GM12878 (cell line): ENCODE results near the gene ADAMTS17. TPM values are rescaled to one million over a fixed set of nuclear protein-coding genes. Genes with fewer than 3 reads are reported as not detected.

Source experiments
- ATAC-seq: fragments of 200-7000 bp; cut with Tn5 transposase; 3 replicates; pipeline ENCODE4 v1.9.1; 2020; ENCODE audit warnings: mild to moderate bottlenecking, moderate library complexity
- BruUV-seq: library from RNA; stranded (reverse); fragments of 400-500 nt; replicated peaks from 2 replicates; lab custom pipeline; 2021; lab: Mats Ljungman, UMichigan
- CTCF ChIA-PET: fragments of 300-600 bp; sonication (Branson Sonifier 250); formaldehyde crosslinking; extraction: SDS; loops from one replicate; lab custom pipeline; 2021; ENCODE audit warnings: inconsistent platforms; lab: Yijun Ruan, JAX
- POLR2A ChIA-PET: fragments of 350-600 bp; formaldehyde crosslinking; extraction: SDS; loops from one replicate; lab custom pipeline; 2021; ENCODE audit warnings: inconsistent platforms; lab: Charles Lee
- RAD21 ChIA-PET: fragments of 300-600 bp; sonication (Branson Sonifier 250); formaldehyde crosslinking; loops from one replicate; lab custom pipeline; 2023; ENCODE audit warnings: antibody characterized with exemption; ENCODE audit not compliant: unreplicated experiment; lab: Charles Lee
- SMC1A ChIA-PET: fragments of 300-600 bp; sonication (Branson Sonifier 250); formaldehyde crosslinking; loops from one replicate; lab custom pipeline; 2023; ENCODE audit not compliant: unreplicated experiment, uncharacterized antibody; lab: Charles Lee
- DNase-seq: peaks from one replicate; pipeline ENCODE4 v3.0.0-alpha.2; 2011; ENCODE audit warnings: low read depth, low spot score
- FAIRE-seq: peaks from 3 replicates; lab custom pipeline; 2011; peaks lifted over from hg19 to GRCh38; lab: Jason Lieb, UNC
- H2AFZ ChIP-seq: 2 replicates; pipeline ENCODE4 v1.6.0; 2011; ENCODE audit warnings: low read depth, low read length, control low read depth; ENCODE audit not compliant: control insufficient read depth
- H3K27ac ChIP-seq: 2 replicates; pipeline ENCODE4 v1.5.1; 2011; ENCODE audit warnings: control low read depth; ENCODE audit not compliant: control insufficient read depth, insufficient read depth
- H3K27me3 ChIP-seq, 2 experiments: replicated peaks in 1 of 2; 2 replicates each; pipeline versions ENCODE4 v1.6.0 to v1.6.1; 2011; ENCODE audit warnings: low read length in 1 of 2; ENCODE audit not compliant: control insufficient read depth in 2 of 2, insufficient read depth in 2 of 2
- H3K36me3 ChIP-seq, 2 experiments: 2 replicates each; pipeline ENCODE4 v1.5.1; 2011; ENCODE audit warnings: low read length in 1 of 2; ENCODE audit not compliant: control insufficient read depth in 2 of 2, insufficient read depth in 2 of 2
- H3K4me1 ChIP-seq: 2 replicates; pipeline ENCODE4 v1.6.1; 2011; ENCODE audit warnings: mild to moderate bottlenecking, low read length, moderate library complexity, mixed read lengths; ENCODE audit not compliant: control insufficient read depth, insufficient read depth
- H3K4me2 ChIP-seq: 2 replicates; pipeline ENCODE4 v1.6.0; 2011; ENCODE audit warnings: control low read depth; ENCODE audit not compliant: control insufficient read depth, insufficient read depth
- H3K4me3 ChIP-seq: fragments of 200-600 bp; sonication (generic); 2 replicates; pipeline ENCODE4 v1.5.1; 2016
- H3K79me2 ChIP-seq: 2 replicates; pipeline ENCODE4 v1.6.0; 2011; ENCODE audit warnings: low read length; ENCODE audit not compliant: control insufficient read depth, insufficient read depth
- H3K9ac ChIP-seq: 2 replicates; pipeline ENCODE4 v1.8.0; 2011; ENCODE audit warnings: low read length, control low read depth, mixed read lengths; ENCODE audit not compliant: control insufficient read depth, insufficient read depth
- H3K9me3 ChIP-seq: replicated peaks from 3 replicates; pipeline ENCODE4 v1.5.1; 2011; ENCODE audit warnings: mild to moderate bottlenecking, low read length; ENCODE audit not compliant: control insufficient read depth, insufficient read depth
- H4K20me1 ChIP-seq: 2 replicates; pipeline ENCODE4 v1.6.0; 2011; ENCODE audit not compliant: control insufficient read depth, insufficient read depth
- BACH1 ChIP-seq: fragments of 450-650 bp; IDR thresholded peaks from 2 replicates; pipeline ENCODE4 v1.6.1; 2017; ENCODE audit warnings: mild to moderate bottlenecking, borderline replicate concordance
- BRCA1 ChIP-seq: IDR thresholded peaks from 2 replicates; pipeline ENCODE4 v1.6.1; 2011; ENCODE audit warnings: low read depth, low read length, improper control_type of control experiment
- CREM ChIP-seq: IDR thresholded peaks from 2 replicates; pipeline ENCODE4 v1.6.1; 2014; ENCODE audit warnings: antibody characterized with exemption, low read depth
- E2F4 ChIP-seq: IDR thresholded peaks from 2 replicates; pipeline ENCODE4 v1.6.1; 2012; ENCODE audit warnings: low read depth, low read length, improper control_type of control experiment
- ETV6 ChIP-seq, 2 experiments: fragments of 450-650 bp in 1 of 2; IDR thresholded peaks in 1 of 2; conservative IDR thresholded peaks in 1 of 2; 2 replicates each; pipeline ENCODE4 v1.6.1; 2014; ENCODE audit warnings: antibody characterized with exemption in 1 of 2, borderline replicate concordance in 1 of 2, low read depth in 1 of 2, mild to moderate bottlenecking in 1 of 2, moderate library complexity in 1 of 2
- HDAC2 ChIP-seq: fragments of 200-600 bp; sonication (generic); IDR thresholded peaks from 2 replicates; pipeline ENCODE4 v1.6.1; 2017
- HDGF ChIP-seq: fragments of 450-650 bp; IDR thresholded peaks from 2 replicates; pipeline ENCODE4 v1.6.1; 2016; ENCODE audit warnings: antibody characterized with exemption
- IKZF2 ChIP-seq, 2 experiments: fragments of 450-650 bp; IDR thresholded peaks; 2 replicates each; pipeline ENCODE4 v1.6.1; 2017; ENCODE audit warnings: mild to moderate bottlenecking in 2 of 2, moderate library complexity in 2 of 2
- IRF3 ChIP-seq: fragments of 450-650 bp; IDR thresholded peaks from 2 replicates; pipeline ENCODE4 v1.6.1; 2014; ENCODE audit warnings: mild to moderate bottlenecking
- NFIC ChIP-seq: IDR thresholded peaks from 2 replicates; pipeline ENCODE4 v1.6.1; 2012; ENCODE audit warnings: low read depth, mild to moderate bottlenecking, inconsistent platforms, low read length, moderate library complexity
- NR2F1 ChIP-seq: fragments of 450-650 bp; conservative IDR thresholded peaks from 2 replicates; pipeline ENCODE4 v1.6.1; 2017; ENCODE audit warnings: mild to moderate bottlenecking
- PAX8 ChIP-seq: fragments of 450-650 bp; IDR thresholded peaks from 2 replicates; pipeline ENCODE4 v1.6.1; 2017; ENCODE audit warnings: mild to moderate bottlenecking, moderate library complexity
- SPI1 ChIP-seq: IDR thresholded peaks from 2 replicates; pipeline ENCODE4 v1.6.1; 2011; ENCODE audit warnings: low read depth, mild to moderate bottlenecking, low read length, moderate library complexity, borderline replicate concordance; ENCODE audit not compliant: insufficient read depth
- SUZ12 ChIP-seq: fragments of 200-600 bp; sonication (generic); IDR thresholded peaks from one replicate; pipeline ENCODE4 v1.6.1; 2018; ENCODE audit warnings: antibody characterized with exemption, mild to moderate bottlenecking; ENCODE audit not compliant: unreplicated experiment
- WGBS: methylation state at CpG from one replicate; pipeline ENCODE4 v1.1.6; 2016; ENCODE audit warnings: low lambda C conversion rate; ENCODE audit not compliant: insufficient replicate concordance, insufficient coverage; ENCODE audit errors: missing lambda C conversion rate; 5-methylcytosine and 5-hydroxymethylcytosine counted together
- in situ Hi-C: fragments of 300-500 bp; cut with MboI; formaldehyde crosslinking; loops from 9 replicates; pipeline ENCODE4 v1.14.3; 2018; ENCODE audit warnings: mixed read lengths
- intact Hi-C: fragments of 100-400 bp; cut with micrococcal nuclease; formaldehyde crosslinking; loops from one replicate; pipeline ENCODE4 v1.14.2; 2022; ENCODE audit not compliant: unreplicated experiment
- polyA plus RNA-seq, 11 experiments: library from polyadenylated mRNA; depleted of rRNA in 4 of 11; unstranded in 6 of 11; stranded (reverse) in 5 of 11; fragments of >200 nt; fragmentation: Nextera tagmentation in 4 of 11; fragmentation: Illumina TruSeq in 1 of 11; extraction: Ambion mirVana in 4 of 11; extraction: Trizol in 1 of 11; gene quantifications; 1 replicate in 1 of 11; 2 replicates in 10 of 11; pipeline versions ENCODE4 v1.2.1 to v1.2.3, GENCODE V29; 2011 to 2016; ENCODE audit warnings: inconsistent platforms in 2 of 11, missing spikeins in 2 of 11, low read depth in 1 of 11
- total RNA-seq, 4 experiments: library from RNA; depleted of rRNA in 3 of 4; stranded (reverse); fragments of >200 nt in 3 of 4; fragmentation: Illumina TruSeq in 1 of 4; extraction: Trizol in 1 of 4; gene quantifications; 2 replicates each; pipeline versions ENCODE4 v1.2.1 to v1.2.3, GENCODE V29; 2013 to 2021
- TF ChIP-seq, protein P1 (sequence below): fragments of 450-650 bp; IDR thresholded peaks from 2 replicates; pipeline ENCODE4 v1.6.1; 2017; ENCODE audit warnings: antibody characterized with exemption, mild to moderate bottlenecking, moderate library complexity
- TF ChIP-seq, protein P2 (sequence below), 3 experiments: IDR thresholded peaks in 2 of 3; conservative IDR thresholded peaks in 1 of 3; 2 replicates each; pipeline ENCODE4 v1.5.1; 2011; ENCODE audit warnings: low read depth in 3 of 3, low read length in 3 of 3, mild to moderate bottlenecking in 3 of 3, control low read depth in 2 of 3, moderate library complexity in 2 of 3, inconsistent platforms in 1 of 3, mixed read lengths in 1 of 3; ENCODE audit not compliant: control insufficient read depth in 2 of 3, insufficient read depth in 1 of 3; ENCODE audit errors: extremely low read depth in 1 of 3

Gene ADAMTS17
- total and polyA plus RNA-seq, 10 of the 15 experiments (the other 5 are each of a cell fraction or from before 2014, with no cell fraction given): 0.04 to 0.50 (median 0.10) TPM; not detected in 4

- TF ChIP-seq, protein P1, sequence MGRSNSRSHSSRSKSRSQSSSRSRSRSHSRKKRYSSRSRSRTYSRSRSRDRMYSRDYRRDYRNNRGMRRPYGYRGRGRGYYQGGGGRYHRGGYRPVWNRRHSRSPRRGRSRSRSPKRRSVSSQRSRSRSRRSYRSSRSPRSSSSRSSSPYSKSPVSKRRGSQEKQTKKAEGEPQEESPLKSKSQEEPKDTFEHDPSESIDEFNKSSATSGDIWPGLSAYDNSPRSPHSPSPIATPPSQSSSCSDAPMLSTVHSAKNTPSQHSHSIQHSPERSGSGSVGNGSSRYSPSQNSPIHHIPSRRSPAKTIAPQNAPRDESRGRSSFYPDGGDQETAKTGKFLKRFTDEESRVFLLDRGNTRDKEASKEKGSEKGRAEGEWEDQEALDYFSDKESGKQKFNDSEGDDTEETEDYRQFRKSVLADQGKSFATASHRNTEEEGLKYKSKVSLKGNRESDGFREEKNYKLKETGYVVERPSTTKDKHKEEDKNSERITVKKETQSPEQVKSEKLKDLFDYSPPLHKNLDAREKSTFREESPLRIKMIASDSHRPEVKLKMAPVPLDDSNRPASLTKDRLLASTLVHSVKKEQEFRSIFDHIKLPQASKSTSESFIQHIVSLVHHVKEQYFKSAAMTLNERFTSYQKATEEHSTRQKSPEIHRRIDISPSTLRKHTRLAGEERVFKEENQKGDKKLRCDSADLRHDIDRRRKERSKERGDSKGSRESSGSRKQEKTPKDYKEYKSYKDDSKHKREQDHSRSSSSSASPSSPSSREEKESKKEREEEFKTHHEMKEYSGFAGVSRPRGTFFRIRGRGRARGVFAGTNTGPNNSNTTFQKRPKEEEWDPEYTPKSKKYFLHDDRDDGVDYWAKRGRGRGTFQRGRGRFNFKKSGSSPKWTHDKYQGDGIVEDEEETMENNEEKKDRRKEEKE: no peak
- no peak for TF ChIP-seq BACH1
- TF ChIP-seq BRCA1: no peak
- TF ChIP-seq PAX8: no peak
- TF ChIP-seq SUZ12: no peak
- no peak for TF ChIP-seq NR2F1
These were observed 342.3 kb downstream of the ADAMTS17 start (continued) for GRCh38 chr15:99999282-100000070.

DNA sequence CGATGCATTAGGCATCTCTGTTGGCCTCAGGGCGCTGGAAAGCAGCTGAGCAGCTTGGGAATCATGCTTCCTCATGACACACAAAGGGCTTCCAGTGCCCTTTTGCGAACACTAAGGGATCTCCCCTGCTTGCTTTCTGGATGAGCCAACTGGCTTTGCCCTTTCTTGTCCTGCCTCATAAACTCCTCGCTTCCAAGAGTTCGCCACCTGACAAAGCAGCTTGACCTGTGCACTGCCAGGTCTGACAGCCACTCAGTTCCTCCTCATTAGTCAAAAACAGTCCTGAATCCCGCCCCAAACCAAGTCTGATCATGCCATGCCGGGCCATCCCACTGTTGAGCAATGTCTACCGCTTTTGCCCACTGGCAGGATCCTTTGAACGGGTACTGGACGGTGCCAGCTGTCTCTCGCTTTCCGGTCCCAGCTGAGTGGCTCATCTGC lies 343.1 kb downstream of the ADAMTS17 start:
- no peaks in the 10 kb centered on the region for H3K27me3 ChIP-seq
- FAIRE-seq: no peak

More for the DNA sequence above, 343.1 kb downstream of the ADAMTS17 start:
- POLR2A ChIA-PET: no interaction called here
- Histone ChIP-seq H3K79me2 (no peaks in the 10 kb centered on the region), H3K9ac (no peak overlapping the region), H3K36me3 (no peaks in the 10 kb centered on the region), H4K20me1 (no peaks in the 10 kb centered on the region), H2AFZ (no peak overlapping the region), H3K9me3 (no peaks in the 10 kb centered on the region), H3K4me3 (no peak overlapping the region), H3K27ac (no peak overlapping the region), H3K4me2 (no peak overlapping the region), H3K4me1 (no peaks in the 10 kb centered on the region)
- no TSS peak for BruUV-seq
- 49% methylated on average over 12 of the region's 12 CpGs for WGBS
- intact Hi-C loops: no loop called here
- no peak for ATAC-seq
- in situ Hi-C loops: no loop called here
- SMC1A ChIA-PET: no interaction called here
- no peak for DNase-seq
- CTCF ChIA-PET: no interaction called here
- no peak for TF ChIP-seq CREM
- TF ChIP-seq ETV6 (conservative IDR thresholded peaks at IDR 0.05 in 1 of 2, IDR thresholded peaks at IDR 0.05 in 1 of 2; ENCODE audit: borderline replicate concordance in 1 of 2, low read depth in 1 of 2): no peak
- no peak for TF ChIP-seq IKZF2 (IDR thresholded peaks at IDR 0.05)
- TF ChIP-seq HDGF: no peak
- TF ChIP-seq, protein P2, sequence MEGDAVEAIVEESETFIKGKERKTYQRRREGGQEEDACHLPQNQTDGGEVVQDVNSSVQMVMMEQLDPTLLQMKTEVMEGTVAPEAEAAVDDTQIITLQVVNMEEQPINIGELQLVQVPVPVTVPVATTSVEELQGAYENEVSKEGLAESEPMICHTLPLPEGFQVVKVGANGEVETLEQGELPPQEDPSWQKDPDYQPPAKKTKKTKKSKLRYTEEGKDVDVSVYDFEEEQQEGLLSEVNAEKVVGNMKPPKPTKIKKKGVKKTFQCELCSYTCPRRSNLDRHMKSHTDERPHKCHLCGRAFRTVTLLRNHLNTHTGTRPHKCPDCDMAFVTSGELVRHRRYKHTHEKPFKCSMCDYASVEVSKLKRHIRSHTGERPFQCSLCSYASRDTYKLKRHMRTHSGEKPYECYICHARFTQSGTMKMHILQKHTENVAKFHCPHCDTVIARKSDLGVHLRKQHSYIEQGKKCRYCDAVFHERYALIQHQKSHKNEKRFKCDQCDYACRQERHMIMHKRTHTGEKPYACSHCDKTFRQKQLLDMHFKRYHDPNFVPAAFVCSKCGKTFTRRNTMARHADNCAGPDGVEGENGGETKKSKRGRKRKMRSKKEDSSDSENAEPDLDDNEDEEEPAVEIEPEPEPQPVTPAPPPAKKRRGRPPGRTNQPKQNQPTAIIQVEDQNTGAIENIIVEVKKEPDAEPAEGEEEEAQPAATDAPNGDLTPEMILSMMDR (IDR thresholded peaks at IDR 0.05 in 2 of 3, conservative IDR thresholded peaks at IDR 0.05 in 1 of 3; ENCODE audit: control insufficient read depth in 2 of 3, extremely low read depth in 1 of 3, insufficient read depth in 1 of 3, low read depth in 3 of 3, low read length in 3 of 3): no peak
- TF ChIP-seq NFIC: no peak
- TF ChIP-seq E2F4: no peak
- no peak for TF ChIP-seq SPI1
- TF ChIP-seq IRF3: no peak
- no peak for TF ChIP-seq HDAC2
- RAD21 ChIA-PET: no interaction called here
